Measurements from ENCODE around the gene DCAF7. TPM values are rescaled to one million over a fixed set of nuclear protein-coding genes. Genes with fewer than 3 reads are reported as not detected.

Gene DCAF7
- total and polyA plus RNA-seq, 2 experiments from 2014 or later: 55.1 to 56.7 TPM

- Histone ChIP-seq H3K4me1 (ENCODE audit: low read depth) (peaks cover 13% of the 10 kb centered on the region), H3K27me3 (no peaks in the 10 kb centered on the region), H3K27ac (no peak overlapping the region), H3K9me3 (ENCODE audit: low read depth) (no peaks in the 10 kb centered on the region), H3K36me3 (no peaks in the 10 kb centered on the region), H3K4me3 (peak overlapping the region; percentile 88)
- DNase-seq (ENCODE audit: low read depth in 1 of 2, low spot score in 1 of 2): no peak
- no peak for TF ChIP-seq CTCF (IDR thresholded peaks at IDR 0.05; ENCODE audit: low read depth, low read length)
Observed at GRCh38 chr17:63623786-63624530, 73.7 kb downstream of the DCAF7 start.

GRCh38 chr17:63624531-63624880, 74.2 kb downstream of the DCAF7 start:
- Histone ChIP-seq H3K27me3 (no peaks in the 10 kb centered on the region), H3K4me3 (no peak overlapping the region), H3K27ac (no peak overlapping the region), H3K9me3 (ENCODE audit: low read depth) (no peaks in the 10 kb centered on the region), H3K4me1 (ENCODE audit: low read depth) (peaks cover 13% of the 10 kb centered on the region), H3K36me3 (no peaks in the 10 kb centered on the region)
- no peak for DNase-seq (ENCODE audit: low read depth in 1 of 2, low spot score in 1 of 2)
- TF ChIP-seq CTCF (IDR thresholded peaks at IDR 0.05; ENCODE audit: low read depth, low read length): no peak

GRCh38 chr17:63626551-63627180, 76.4 kb downstream of the DCAF7 start:
- Histone ChIP-seq H3K4me3 (no peak overlapping the region), H3K27me3 (no peaks in the 10 kb centered on the region), H3K4me1 (ENCODE audit: low read depth) (peaks cover 13% of the 10 kb centered on the region), H3K36me3 (no peaks in the 10 kb centered on the region), H3K27ac (no peak overlapping the region), H3K9me3 (ENCODE audit: low read depth) (no peaks in the 10 kb centered on the region)
- TF ChIP-seq CTCF (IDR thresholded peaks at IDR 0.05; ENCODE audit: low read depth, low read length): no peak
- peak in 1 of 2 donors; percentile 25 for DNase-seq (ENCODE audit: low read depth in 1 of 2, low spot score in 1 of 2)

GRCh38 chr17:63629627-63630026, 79.3 kb downstream of the DCAF7 start:
- Histone ChIP-seq H3K27ac (no peak overlapping the region), H3K27me3 (no peaks in the 10 kb centered on the region), H3K4me1 (ENCODE audit: low read depth) (peaks cover under 1% of the 10 kb centered on the region), H3K4me3 (no peak overlapping the region), H3K36me3 (no peaks in the 10 kb centered on the region), H3K9me3 (ENCODE audit: low read depth) (no peaks in the 10 kb centered on the region)
- no peak for TF ChIP-seq CTCF (IDR thresholded peaks at IDR 0.05; ENCODE audit: low read depth, low read length)
- peak in 1 of 2 donors; percentile 17 for DNase-seq (ENCODE audit: low read depth in 1 of 2, low spot score in 1 of 2)

- no peak overlapping the region for H3K4me3 ChIP-seq
- no peak overlapping the region for H3K27ac ChIP-seq
- TF ChIP-seq CTCF (IDR thresholded peaks at IDR 0.05; ENCODE audit: low read depth, low read length): no peak
- no peaks in the 10 kb centered on the region for H3K36me3 ChIP-seq
- H3K4me1 ChIP-seq (ENCODE audit: low read depth): no peaks in the 10 kb centered on the region
- H3K9me3 ChIP-seq (ENCODE audit: low read depth): no peaks in the 10 kb centered on the region
- no peaks in the 10 kb centered on the region for H3K27me3 ChIP-seq
- DNase-seq (ENCODE audit: low read depth in 1 of 2, low spot score in 1 of 2): no peak
Observed at GRCh38 chr17:63631062-63631461, 80.8 kb downstream of the DCAF7 start.
